CD4-positive, alpha-beta T cell (primary cell): ENCODE measurements around the gene MAGI1. TPM values are rescaled to one million over a fixed set of nuclear protein-coding genes. Genes with fewer than 3 reads are reported as not detected.

ENCODE experiments used
- ATAC-seq: fragments of 200-7000 bp; cut with Tn5 transposase; one replicate; pipeline ENCODE4 v1.10.0; 2022; ENCODE audit warnings: mild to moderate bottlenecking; ENCODE audit not compliant: poor library complexity
- CTCF ChIA-PET: fragments of 350-600 bp; sonication (Branson Sonifier 250); formaldehyde crosslinking; loops from one replicate; lab custom pipeline; 2021; ENCODE audit warnings: antibody characterized with exemption, inconsistent platforms; lab: Charles Lee
- POLR2A ChIA-PET: fragments of 350-600 bp; sonication (Branson Sonifier 250); formaldehyde crosslinking; loops from one replicate; lab custom pipeline; 2021; ENCODE audit warnings: antibody characterized with exemption, inconsistent platforms; lab: Charles Lee
- DNase-seq, 14 experiments: peaks; one replicate each; pipeline ENCODE4 v3.0.0-alpha.2; 2013 to 2020; ENCODE audit warnings: mixed read lengths in 2 of 14
- H3K27ac ChIP-seq, 2 donors: one replicate each; pipeline versions ENCODE4 v1.5.1 to v1.7.0; 2013; ENCODE audit warnings: low read length in 2 of 2, low read depth in 1 of 2, mild to moderate bottlenecking in 1 of 2
- H3K27me3 ChIP-seq, 2 experiments: 1 replicate in 1 of 2; 2 replicates in 1 of 2; pipeline versions ENCODE4 v1.6.1 to v1.7.0; 2013; ENCODE audit warnings: low read length in 2 of 2, control low read depth in 1 of 2, mild to moderate bottlenecking in 1 of 2, moderate library complexity in 1 of 2; ENCODE audit not compliant: insufficient read depth in 2 of 2, control insufficient read depth in 1 of 2
- H3K36me3 ChIP-seq: one replicate; pipeline ENCODE4 v1.6.1; 2013; ENCODE audit warnings: low read length, control low read depth; ENCODE audit not compliant: insufficient read depth
- H3K4me1 ChIP-seq: one replicate; pipeline ENCODE4 v1.6.1; 2013; ENCODE audit warnings: low read length, control low read depth; ENCODE audit not compliant: insufficient read depth
- H3K4me3 ChIP-seq: one replicate; pipeline ENCODE4 v1.5.1; 2013; ENCODE audit warnings: mild to moderate bottlenecking, low read length, moderate library complexity
- H3K9me3 ChIP-seq, 2 experiments: 1 replicate in 1 of 2; 2 replicates in 1 of 2; pipeline versions ENCODE4 v1.6.1 to v1.7.0; 2013; ENCODE audit warnings: low read length in 2 of 2, mild to moderate bottlenecking in 2 of 2, control low read depth in 1 of 2, moderate library complexity in 1 of 2; ENCODE audit not compliant: control insufficient read depth in 1 of 2, insufficient read depth in 1 of 2
- H3K27ac Mint-ChIP-seq: one replicate; pipeline ENCODE4 v1.8.0; 2020; ENCODE audit warnings: mixed read lengths
- H3K27me3 Mint-ChIP-seq: one replicate; pipeline ENCODE4 v1.8.0; 2021; ENCODE audit warnings: mixed read lengths
- H3K36me3 Mint-ChIP-seq: one replicate; pipeline ENCODE4 v1.8.0; 2021; ENCODE audit warnings: low read depth, mixed read lengths
- H3K4me1 Mint-ChIP-seq: one replicate; pipeline ENCODE4 v1.8.0; 2021; ENCODE audit warnings: low read depth, mixed read lengths
- H3K4me3 Mint-ChIP-seq: one replicate; pipeline ENCODE4 v1.8.0; 2020; ENCODE audit warnings: mild to moderate bottlenecking, mixed read lengths
- H3K9me3 Mint-ChIP-seq: one replicate; pipeline ENCODE4 v1.8.0; 2020; ENCODE audit warnings: mixed read lengths
- intact Hi-C, 2 experiments: fragments of 100-400 bp; cut with DNase I in 1 of 2; cut with micrococcal nuclease in 1 of 2; formaldehyde crosslinking; loops; one replicate each; pipeline versions ENCODE4 v1.15.1 to v1.9.0; 2023 to 2025; cut with DNase I, micrococcal nuclease
- total RNA-seq, 174 experiments: library from RNA in 2 of 174; stranded (reverse) in 2 of 174; gene quantifications; one replicate each; pipeline ENCODE4 v1.2.3 and lab custom pipeline; 2021 to 2026
- TF ChIP-seq, protein P1 (sequence below): fragments of 200-600 bp; IDR thresholded peaks from one replicate; pipeline ENCODE4 v1.8.0; 2022; ENCODE audit warnings: antibody characterized with exemption, mild to moderate bottlenecking

The MAGI1 gene
- total RNA-seq, 2 experiments from 2014 or later = not detected

- no peaks in the 10 kb centered on the region for H3K36me3 ChIP-seq
- Mint-ChIP-seq H3K4me3 (no peak overlapping the region), H3K36me3 (no peaks in the 10 kb centered on the region), H3K4me1 (no peaks in the 10 kb centered on the region), H3K9me3 (no peaks in the 10 kb centered on the region), H3K27me3 (peaks cover 33% of the 10 kb centered on the region), H3K27ac (no peak overlapping the region)
- POLR2A ChIA-PET = no interaction called here
- no peak overlapping the region for H3K4me3 ChIP-seq
- CTCF ChIA-PET = no interaction called here
- DNase-seq (no peak), ATAC-seq (no peak)
- TF ChIP-seq, protein P1, sequence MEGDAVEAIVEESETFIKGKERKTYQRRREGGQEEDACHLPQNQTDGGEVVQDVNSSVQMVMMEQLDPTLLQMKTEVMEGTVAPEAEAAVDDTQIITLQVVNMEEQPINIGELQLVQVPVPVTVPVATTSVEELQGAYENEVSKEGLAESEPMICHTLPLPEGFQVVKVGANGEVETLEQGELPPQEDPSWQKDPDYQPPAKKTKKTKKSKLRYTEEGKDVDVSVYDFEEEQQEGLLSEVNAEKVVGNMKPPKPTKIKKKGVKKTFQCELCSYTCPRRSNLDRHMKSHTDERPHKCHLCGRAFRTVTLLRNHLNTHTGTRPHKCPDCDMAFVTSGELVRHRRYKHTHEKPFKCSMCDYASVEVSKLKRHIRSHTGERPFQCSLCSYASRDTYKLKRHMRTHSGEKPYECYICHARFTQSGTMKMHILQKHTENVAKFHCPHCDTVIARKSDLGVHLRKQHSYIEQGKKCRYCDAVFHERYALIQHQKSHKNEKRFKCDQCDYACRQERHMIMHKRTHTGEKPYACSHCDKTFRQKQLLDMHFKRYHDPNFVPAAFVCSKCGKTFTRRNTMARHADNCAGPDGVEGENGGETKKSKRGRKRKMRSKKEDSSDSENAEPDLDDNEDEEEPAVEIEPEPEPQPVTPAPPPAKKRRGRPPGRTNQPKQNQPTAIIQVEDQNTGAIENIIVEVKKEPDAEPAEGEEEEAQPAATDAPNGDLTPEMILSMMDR = no peak
- intact Hi-C loops = no loop called here
- H3K4me1 ChIP-seq = no peaks in the 10 kb centered on the region
- peaks cover 0 to 11% of the 10 kb centered on the region in 2 experiments for H3K9me3 ChIP-seq
- H3K27ac ChIP-seq = no peak overlapping the region
- H3K27me3 ChIP-seq = peaks cover 0 to 6% of the 10 kb centered on the region in 2 experiments
Observed at GRCh38 chr3:65596571-65597225, 442.0 kb downstream of the MAGI1 start.

DNA sequence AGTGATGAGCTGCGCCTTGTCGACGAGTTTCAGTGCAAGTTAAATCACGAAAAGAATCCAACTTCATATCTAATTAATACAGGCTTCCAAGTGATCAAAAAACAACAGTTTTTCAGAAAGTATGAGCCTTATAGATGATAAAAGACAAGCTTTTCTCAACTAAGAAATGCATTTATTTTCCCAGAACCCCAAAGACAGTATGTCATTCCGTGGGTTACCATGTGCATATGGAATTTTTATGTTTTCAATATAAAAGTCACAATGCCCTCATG, 442.8 kb downstream of the MAGI1 start:
- Mint-ChIP-seq H3K4me3 (no peak overlapping the region), H3K36me3 (no peaks in the 10 kb centered on the region), H3K27ac (no peak overlapping the region), H3K27me3 (peaks cover 33% of the 10 kb centered on the region), H3K9me3 (no peaks in the 10 kb centered on the region), H3K4me1 (no peaks in the 10 kb centered on the region)
- Histone ChIP-seq H3K36me3 (no peaks in the 10 kb centered on the region), H3K4me3 (no peak overlapping the region), H3K27ac (no peak overlapping the region), H3K9me3 (peaks cover 0 to 11% of the 10 kb centered on the region in 2 experiments), H3K4me1 (no peaks in the 10 kb centered on the region), H3K27me3 (peaks cover 0 to 6% of the 10 kb centered on the region in 2 experiments)
- DNase-seq (no peak), ATAC-seq (no peak)
- intact Hi-C loops = no loop called here
- POLR2A ChIA-PET = no interaction called here
- TF ChIP-seq, protein P1 = no peak
- CTCF ChIA-PET = no interaction called here

GRCh38 chr3:65595222-65596028, 443.3 kb downstream of the MAGI1 start:
- Histone ChIP-seq H3K9me3 (peaks cover 0 to 11% of the 10 kb centered on the region in 2 experiments), H3K27ac (no peak overlapping the region), H3K36me3 (no peaks in the 10 kb centered on the region), H3K4me1 (no peaks in the 10 kb centered on the region), H3K27me3 (peaks cover 0 to 6% of the 10 kb centered on the region in 2 experiments), H3K4me3 (no peak overlapping the region)
- ATAC-seq (no peak), DNase-seq (no peak)
- Mint-ChIP-seq H3K27me3 (peaks cover 33% of the 10 kb centered on the region), H3K36me3 (no peaks in the 10 kb centered on the region), H3K4me1 (no peaks in the 10 kb centered on the region), H3K9me3 (peaks cover 2% of the 10 kb centered on the region), H3K27ac (no peak overlapping the region), H3K4me3 (no peak overlapping the region)
- ChIA-PET CTCF (no interaction called here), POLR2A (no interaction called here)
- intact Hi-C loops = no loop called here
- TF ChIP-seq, protein P1 = no peak
